WTC11 (cell line): Measurements from ENCODE around the gene CSK. TPM values are rescaled to one million over a fixed set of nuclear protein-coding genes. Genes with fewer than 3 reads are reported as not detected.

Experiments
- ATAC-seq: fragments of 200-7000 bp; cut with Tn5 transposase; 2 replicates; pipeline ENCODE4 v1.10.0; 2021; ENCODE audit warnings: mild to moderate bottlenecking, moderate library complexity
- CTCF ChIA-PET: fragments of 300-600 bp; sonication (Branson Sonifier 250); formaldehyde crosslinking; loops from one replicate; lab custom pipeline; 2021; ENCODE audit warnings: antibody characterized with exemption; lab: Charles Lee
- POLR2A ChIA-PET: fragments of 350-600 bp; sonication (Branson Sonifier 250); formaldehyde crosslinking; loops from one replicate; lab custom pipeline; 2021; ENCODE audit warnings: antibody characterized with exemption; lab: Charles Lee
- DNase-seq: peaks from one replicate; pipeline ENCODE4 v3.0.0; 2021; ENCODE audit warnings: low spot score
- H3K27ac Mint-ChIP-seq: 2 replicates; pipeline ENCODE4 v1.8.0; 2021; ENCODE audit warnings: mixed read lengths
- H3K27me3 Mint-ChIP-seq: 2 replicates; pipeline ENCODE4 v1.8.0; 2021; ENCODE audit warnings: low read depth, mild to moderate bottlenecking, moderate library complexity, mixed read lengths
- H3K36me3 Mint-ChIP-seq: 2 replicates; pipeline ENCODE4 v1.8.0; 2021; ENCODE audit warnings: mixed read lengths
- H3K4me1 Mint-ChIP-seq: 2 replicates; pipeline ENCODE4 v1.8.0; 2022; ENCODE audit warnings: mixed read lengths
- H3K4me3 Mint-ChIP-seq: 2 replicates; pipeline ENCODE4 v1.8.0; 2021; ENCODE audit warnings: mild to moderate bottlenecking, moderate library complexity, mixed read lengths
- H3K9me3 Mint-ChIP-seq: 2 replicates; pipeline ENCODE4 v1.8.0; 2021; ENCODE audit warnings: mixed read lengths
- AFF4 ChIP-seq: sonication (generic); formaldehyde crosslinking; IDR thresholded peaks from 2 replicates; pipeline ENCODE4 v1.8.1; 2023; ENCODE audit warnings: mild to moderate bottlenecking, missing genetic modification reagents, borderline replicate concordance
- CREM ChIP-seq: sonication (generic); formaldehyde crosslinking; IDR thresholded peaks from 2 replicates; pipeline ENCODE4 v1.8.1; 2022; ENCODE audit warnings: mild to moderate bottlenecking, missing genetic modification reagents, moderate library complexity
- E2F1 ChIP-seq: sonication (generic); formaldehyde crosslinking; IDR thresholded peaks from 2 replicates; pipeline ENCODE4 v1.8.0; 2022; ENCODE audit warnings: mild to moderate bottlenecking, missing genetic modification reagents
- E2F4 ChIP-seq: sonication (generic); formaldehyde crosslinking; IDR thresholded peaks from 2 replicates; pipeline ENCODE4 v1.8.1; 2022; ENCODE audit warnings: low read depth, mild to moderate bottlenecking, moderate library complexity, missing genetic modification reagents, borderline replicate concordance
- E2F5 ChIP-seq: sonication (generic); formaldehyde crosslinking; IDR thresholded peaks from 2 replicates; pipeline ENCODE4 v1.8.1; 2022; ENCODE audit warnings: mild to moderate bottlenecking, moderate library complexity, missing genetic modification reagents
- GRHL2 ChIP-seq: fragments of 250-450 bp; sonication (Bioruptor Pico); IDR thresholded peaks from 2 replicates; pipeline ENCODE4 v1.8.0; 2022; ENCODE audit warnings: mild to moderate bottlenecking, moderate library complexity; ENCODE audit not compliant: insufficient replicate concordance, severe bottlenecking
- IRF1 ChIP-seq: sonication (generic); formaldehyde crosslinking; IDR thresholded peaks from 2 replicates; pipeline ENCODE4 v1.8.0; 2023; ENCODE audit warnings: missing genetic modification reagents
- MLX ChIP-seq: sonication (generic); formaldehyde crosslinking; IDR thresholded peaks from 2 replicates; pipeline ENCODE4 v1.8.1; 2023; ENCODE audit warnings: mild to moderate bottlenecking, missing genetic modification reagents, moderate library complexity
- NR2C2 ChIP-seq: sonication (generic); formaldehyde crosslinking; IDR thresholded peaks from 2 replicates; pipeline ENCODE4 v1.8.0; 2022; ENCODE audit warnings: mild to moderate bottlenecking, missing genetic modification reagents
- SMAD3 ChIP-seq: sonication (generic); formaldehyde crosslinking; IDR thresholded peaks from 2 replicates; pipeline ENCODE4 v1.8.0; 2022; ENCODE audit warnings: missing genetic modification reagents, mild to moderate bottlenecking, borderline replicate concordance
- TEAD1 ChIP-seq: sonication (generic); formaldehyde crosslinking; IDR thresholded peaks from 2 replicates; pipeline ENCODE4 v1.8.0; 2022; ENCODE audit warnings: mild to moderate bottlenecking, missing genetic modification reagents
- TEAD4 ChIP-seq: sonication (generic); formaldehyde crosslinking; IDR thresholded peaks from 2 replicates; pipeline ENCODE4 v1.8.0; 2022; ENCODE audit warnings: mild to moderate bottlenecking, missing genetic modification reagents
- USF1 ChIP-seq: sonication (generic); formaldehyde crosslinking; IDR thresholded peaks from 2 replicates; pipeline ENCODE4 v1.8.0; 2022; ENCODE audit warnings: mild to moderate bottlenecking, missing genetic modification reagents
- ZNF263 ChIP-seq: sonication (generic); formaldehyde crosslinking; IDR thresholded peaks from 2 replicates; pipeline ENCODE4 v1.8.1; 2022; ENCODE audit warnings: low read depth, mild to moderate bottlenecking, moderate library complexity, missing genetic modification reagents
- ZNF317 ChIP-seq: sonication (generic); formaldehyde crosslinking; IDR thresholded peaks from 2 replicates; pipeline ENCODE4 v1.8.1; 2023; ENCODE audit warnings: low read depth, mild to moderate bottlenecking, moderate library complexity, missing genetic modification reagents, borderline replicate concordance
- ZSCAN18 ChIP-seq: fragments of 250-450 bp; sonication (Bioruptor Pico); IDR thresholded peaks from 2 replicates; pipeline ENCODE4 v2.1.2; 2022; ENCODE audit warnings: mild to moderate bottlenecking, moderate library complexity
- total RNA-seq: library from RNA; stranded (reverse); gene quantifications from 3 replicates; pipeline ENCODE4 v1.2.3, GENCODE V29; 2021

Gene CSK
- total RNA-seq, 1 experiment from 2014 or later = 55.1 TPM

- TF ChIP-seq MLX (CRISPR knock-in tag) = no peak
- TF ChIP-seq E2F5 (CRISPR knock-in tag) = no peak
- TF ChIP-seq E2F4 = no peak
Observed at GRCh38 chr15:74824976-74825375, 43.1 kb downstream of the CSK start (continued).

GRCh38 chr15:74825866-74826265, 44.0 kb downstream of the CSK start:
- ChIA-PET CTCF (interaction anchor here (0.8 to 5.2 kb wide), 20 partner anchors 9 to 451 kb away, joined by 3 to 26 read pairs (median 6); partner anchors contain the start of genes FAM219B, LMAN1L and RPP25), POLR2A (interaction anchor here (1.1 kb wide), 1 partner anchor 66 kb away, joined by 3 read pairs; no protein-coding TSS in a partner anchor)
- no peaks in the 10 kb centered on the region for H3K36me3 Mint-ChIP-seq
- peak overlapping the region; percentile 14; the same call in 1 of the 2 replicates for H3K4me3 Mint-ChIP-seq
- no peak for TF ChIP-seq NR2C2 (CRISPR knock-in tag)
- TF ChIP-seq GRHL2 (CRISPR knock-in tag) = no peak
- no peak for TF ChIP-seq ZNF317 (CRISPR knock-in tag)
- no peak for TF ChIP-seq CREM
- H3K9me3 Mint-ChIP-seq = no peaks in the 10 kb centered on the region
- H3K4me1 Mint-ChIP-seq = peaks cover 17% of the 10 kb centered on the region
- DNase-seq (no peak), ATAC-seq (no peak)
- peaks cover 57% of the 10 kb centered on the region for H3K27me3 Mint-ChIP-seq
- H3K27ac Mint-ChIP-seq = no peak overlapping the region

- DNase-seq (peak; percentile 58), ATAC-seq (peak; percentile 55)
- POLR2A ChIA-PET = interaction anchor here (0.5 to 1.1 kb wide), 2 partner anchors 16 to 66 kb away, joined by 3 to 5 read pairs; no protein-coding TSS in a partner anchor
- peaks cover 11% of the 10 kb centered on the region for H3K4me1 Mint-ChIP-seq
- no peak within 1 kb of the TSS for H3K27ac Mint-ChIP-seq
- H3K9me3 Mint-ChIP-seq = no peaks in the 10 kb centered on the region
- H3K4me3 Mint-ChIP-seq = peak within 1 kb of the TSS; percentile 47
- CTCF ChIA-PET = interaction anchor here (0.6 to 5.2 kb wide), 22 partner anchors 9 to 452 kb away, joined by 3 to 26 read pairs (median 6); partner anchors contain the start of genes FAM219B, LMAN1L, RPP25 and ULK3
- H3K36me3 Mint-ChIP-seq = no peaks in the 10 kb centered on the region
- peaks cover 57% of the 10 kb centered on the region for H3K27me3 Mint-ChIP-seq
- TF ChIP-seq USF1 (CRISPR knock-in tag) (peak; percentile 78), IRF1 (CRISPR knock-in tag) (no peak), E2F1 (CRISPR knock-in tag) (0 out of 2 replicates have a peak, but pooled peaks have one; percentile 26), AFF4 (CRISPR knock-in tag) (peak; percentile 70; the same call in 1 of the 2 replicates), TEAD4 (0 out of 2 replicates have a peak, but pooled peaks have one; percentile 30), MLX (CRISPR knock-in tag) (no peak), ZSCAN18 (no peak), ZNF263 (0 out of 2 replicates have a peak, but pooled peaks have one; percentile 44), E2F4 (no peak), TEAD1 (CRISPR knock-in tag) (peak; percentile 79; the same call in 1 of the 2 replicates), SMAD3 (CRISPR knock-in tag) (no peak)
Observed at GRCh38 chr15:74826364-74826819, 44.5 kb downstream of the CSK start, which contains the start of gene CPLX3. CPLX3 (plus strand) TSS chr15:74826627; CDS start chr15:74826704, 77 bp downstream.
